Subcutaneous adipose tissue (tissue), 4 donors: ENCODE results near the gene CCSAP. TPM values are rescaled to one million over a fixed set of nuclear protein-coding genes. Genes with fewer than 3 reads are reported as not detected.

Experiments used
- CTCF ChIP-seq: fragments of 450-650 bp; IDR thresholded peaks from one replicate; pipeline ENCODE4 v1.5.1; 2016; ENCODE audit warnings: low read depth, mild to moderate bottlenecking, control low read depth, antibody characterized with exemption, moderate library complexity
- total RNA-seq, 4 donors: library from RNA; depleted of rRNA; stranded (reverse); fragments of >200 nt; gene quantifications; one replicate each; pipeline ENCODE4 v1.1.0, GENCODE V29; 2016

CCSAP gene
- total RNA-seq, 4 donors from 2014 or later: 5.4 to 15.6 (median 7.1) TPM

- no peak for TF ChIP-seq CTCF
Observed at GRCh38 chr1:229297746-229298145, 45.1 kb downstream of the CCSAP start.

- TF ChIP-seq CTCF: no peak
Observed at GRCh38 chr1:229296541-229296941, 46.3 kb downstream of the CCSAP start.

- TF ChIP-seq CTCF: no peak
Observed at GRCh38 chr1:229295745-229296144, 47.1 kb downstream of the CCSAP start.

- TF ChIP-seq CTCF: no peak
Observed at GRCh38 chr1:229293528-229294204, 49.2 kb downstream of the CCSAP start.

- TF ChIP-seq CTCF: no peak
Observed at GRCh38 chr1:229288516-229288915, 54.3 kb downstream of the CCSAP start.

- no peak for TF ChIP-seq CTCF
Observed at GRCh38 chr1:229287267-229287666, 55.6 kb downstream of the CCSAP start.

GRCh38 chr1:229286099-229286766 lies 56.6 kb downstream of the CCSAP start:
- TF ChIP-seq CTCF: no peak
